ENCODE results near the gene CYTH2. TPM values are rescaled to one million over a fixed set of nuclear protein-coding genes. Genes with fewer than 3 reads are reported as not detected.
A peak's percentile ranks its signal among the peaks of the same experiment; 100 is the strongest.

The CYTH2 gene
- total and polyA plus RNA-seq, 11 donors, result 12.3 to 55.3 (median 31.0) TPM

DNA sequence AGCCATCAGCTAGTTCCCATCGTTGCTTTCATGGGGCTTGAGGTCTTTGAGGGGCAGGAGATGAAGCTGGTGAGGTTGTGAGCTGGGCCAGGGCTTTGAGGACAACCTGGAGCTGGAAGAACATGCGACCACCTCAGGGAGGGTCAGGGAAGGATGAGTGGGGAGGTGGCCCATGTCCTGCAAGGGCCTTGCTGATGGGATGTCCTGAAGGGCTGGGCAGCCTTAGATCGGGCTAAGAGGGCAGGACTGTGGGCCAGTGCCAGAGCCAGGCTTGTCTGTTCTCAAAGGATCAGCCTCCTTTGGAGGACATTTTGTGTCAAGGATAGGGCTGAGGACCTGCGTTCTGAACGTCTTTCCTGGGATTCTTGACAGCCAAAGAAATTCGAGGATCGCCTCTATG is 10.5 kb downstream of the CYTH2 start:
- Histone ChIP-seq H3K36me3 (peaks cover 3 to 46% (median 43%) of the 10 kb centered on the region in 9 donors), H3K4me1 (peaks cover 0 to 27% (median 19%) of the 10 kb centered on the region in 12 donors), H3K27me3 (no peaks in the 10 kb centered on the region), H3K9me3 (no peaks in the 10 kb centered on the region), H3K4me3 (peak overlapping the region in 5 of 12 donors; percentile 60 to 72 (median 65)), H3K27ac (peak overlapping the region in 11 of 12 donors; percentile 81 to 97 (median 93))
- peak in 3 of 4 donors; percentile 12 to 14 (median 13) for ATAC-seq
- TF ChIP-seq, protein P1, sequence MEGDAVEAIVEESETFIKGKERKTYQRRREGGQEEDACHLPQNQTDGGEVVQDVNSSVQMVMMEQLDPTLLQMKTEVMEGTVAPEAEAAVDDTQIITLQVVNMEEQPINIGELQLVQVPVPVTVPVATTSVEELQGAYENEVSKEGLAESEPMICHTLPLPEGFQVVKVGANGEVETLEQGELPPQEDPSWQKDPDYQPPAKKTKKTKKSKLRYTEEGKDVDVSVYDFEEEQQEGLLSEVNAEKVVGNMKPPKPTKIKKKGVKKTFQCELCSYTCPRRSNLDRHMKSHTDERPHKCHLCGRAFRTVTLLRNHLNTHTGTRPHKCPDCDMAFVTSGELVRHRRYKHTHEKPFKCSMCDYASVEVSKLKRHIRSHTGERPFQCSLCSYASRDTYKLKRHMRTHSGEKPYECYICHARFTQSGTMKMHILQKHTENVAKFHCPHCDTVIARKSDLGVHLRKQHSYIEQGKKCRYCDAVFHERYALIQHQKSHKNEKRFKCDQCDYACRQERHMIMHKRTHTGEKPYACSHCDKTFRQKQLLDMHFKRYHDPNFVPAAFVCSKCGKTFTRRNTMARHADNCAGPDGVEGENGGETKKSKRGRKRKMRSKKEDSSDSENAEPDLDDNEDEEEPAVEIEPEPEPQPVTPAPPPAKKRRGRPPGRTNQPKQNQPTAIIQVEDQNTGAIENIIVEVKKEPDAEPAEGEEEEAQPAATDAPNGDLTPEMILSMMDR (IDR thresholded peaks at IDR 0.05), result no peak
- TF ChIP-seq POLR2A (IDR thresholded peaks at IDR 0.05), result no peak
- 72 to 83% (median 79%) methylated on average over 7 of the region's 7 CpGs for WGBS, 4 donors
- intact Hi-C loops (cut with DNase I), result no loop called here
- DNase-seq, result peak in 1 of 5 donors; percentile 25

DNA sequence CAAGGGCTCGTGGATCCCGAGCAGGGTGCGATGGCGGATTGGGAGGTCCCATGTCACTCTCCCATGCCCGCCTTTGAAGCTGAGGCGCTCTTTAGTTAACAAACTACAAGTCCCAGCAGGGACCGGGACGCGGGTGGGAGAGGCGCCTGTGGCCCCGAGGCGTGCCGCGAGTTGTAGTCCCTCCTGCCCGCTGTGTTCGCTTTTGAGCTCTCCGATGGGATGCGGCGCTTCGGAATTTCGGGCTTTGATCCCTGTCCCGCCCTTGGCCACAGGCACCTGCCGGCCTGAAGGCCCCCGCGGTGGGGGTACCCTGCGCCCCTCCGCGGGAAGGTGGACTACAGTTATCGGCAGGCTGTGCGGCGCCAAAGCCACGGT is 11.0 kb downstream of the CYTH2 start:
- Histone ChIP-seq H3K4me1 (peaks cover 0 to 27% (median 19%) of the 10 kb centered on the region in 12 donors), H3K27me3 (no peaks in the 10 kb centered on the region), H3K27ac (peak overlapping the region; percentile 69 to 97 (median 92)), H3K4me3 (peak overlapping the region; percentile 25 to 72 (median 60)), H3K9me3 (no peaks in the 10 kb centered on the region), H3K36me3 (peaks cover 3 to 41% (median 38%) of the 10 kb centered on the region in 9 donors)
- 8 to 14% (median 12%) methylated on average over 19 to 32 of the region's 32 CpGs for WGBS, 4 donors
- DNase-seq, result peak; percentile 73 to 88 (median 77)
- TF ChIP-seq POLR2A (IDR thresholded peaks at IDR 0.05), result no peak
- TF ChIP-seq, protein P1 (IDR thresholded peaks at IDR 0.05), result no peak
- ATAC-seq, result peak; percentile 75 to 85 (median 80)
- intact Hi-C loops (cut with DNase I), result no loop called here

DNA sequence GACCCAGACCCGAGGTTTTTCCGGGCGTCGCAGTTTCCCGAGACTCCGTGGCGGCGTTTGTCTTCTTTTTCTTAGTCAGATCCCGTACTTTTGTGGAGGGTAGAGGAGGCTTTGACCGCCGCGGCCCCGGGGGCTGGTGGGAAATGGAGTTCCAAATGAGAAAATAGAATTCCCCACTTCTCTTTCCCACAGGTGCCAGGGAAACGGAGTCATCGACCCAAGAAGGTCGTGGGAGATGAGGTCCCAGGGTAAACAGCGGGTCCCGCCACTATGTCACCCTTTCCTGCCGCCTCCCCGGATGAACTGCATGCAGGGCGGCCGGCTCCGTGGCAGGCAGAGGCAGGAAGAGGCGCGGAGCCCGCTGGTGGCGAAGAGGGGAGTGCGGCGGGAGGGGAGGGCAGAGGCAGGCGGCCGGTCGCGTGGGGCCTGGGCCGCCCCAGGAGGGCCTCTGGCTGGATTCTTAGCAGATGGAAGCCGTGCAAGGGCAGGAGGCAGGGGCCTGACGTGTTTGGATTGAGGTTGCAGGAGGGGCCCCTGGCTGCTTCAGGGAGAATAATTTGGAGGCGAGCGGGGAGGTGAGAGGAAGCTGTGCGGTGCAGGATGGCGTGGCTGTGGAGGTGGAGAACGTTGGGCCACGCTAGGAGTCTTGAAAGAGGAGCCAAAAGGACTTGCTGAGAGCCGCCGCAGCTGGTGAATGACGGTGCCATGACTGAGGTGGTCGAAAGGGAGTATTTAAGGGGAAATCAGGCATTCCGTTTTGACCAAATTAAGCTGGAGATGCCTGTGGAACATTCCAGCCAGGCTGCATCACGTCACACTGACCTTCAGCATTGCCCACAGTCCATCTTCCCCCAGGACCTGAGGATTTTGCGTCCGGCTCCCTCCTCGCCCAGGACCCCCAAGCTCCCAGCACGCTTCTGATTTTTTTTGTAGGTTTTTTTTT is 11.7 kb downstream of the CYTH2 start:
- 11 to 13% (median 12%) methylated on average over 36 to 52 of the region's 52 CpGs for WGBS, 4 donors

More for the DNA sequence above, 11.7 kb downstream of the CYTH2 start:
- peak overlapping the region; percentile 25 to 72 (median 60) for H3K4me3 ChIP-seq
- intact Hi-C loops (cut with DNase I), result no loop called here
- no peaks in the 10 kb centered on the region for H3K9me3 ChIP-seq
- DNase-seq, result peak in 4 of 5 donors; percentile 61 to 83 (median 64)
- H3K27ac ChIP-seq, result peak overlapping the region; percentile 69 to 97 (median 92)
- ATAC-seq, result peak; percentile 49 to 73 (median 62)
- H3K27me3 ChIP-seq, result no peaks in the 10 kb centered on the region
- TF ChIP-seq POLR2A (IDR thresholded peaks at IDR 0.05), result no peak
- TF ChIP-seq, protein P1 (IDR thresholded peaks at IDR 0.05), result peak in 3 of 12 donors; percentile 10 to 27 (median 10)
- peaks cover under 1 to 34% (median 32%) of the 10 kb centered on the region in 9 donors for H3K36me3 ChIP-seq
- H3K4me1 ChIP-seq, result peaks cover 0 to 27% (median 19%) of the 10 kb centered on the region in 12 donors
